GM18519 (cell line): ENCODE data around the gene NPC1.
"Not testable (repeated sequence)": the region's sequence is repeated elsewhere in the genome, so short reads cannot be mapped to it uniquely, and the experiment has no call there.

Source experiments
- ATAC-seq: cut with Tn5 transposase; IDR thresholded peaks from one replicate; pipeline ENCODE4 v1.9.1; 2021; ENCODE audit warnings: mild to moderate bottlenecking, moderate library complexity; ENCODE audit not compliant: unreplicated experiment, low FRiP score

NPC1 gene

GRCh38 chr18:23578067-23578701 is 8.1 kb downstream of the NPC1 start:
- no peak for ATAC-seq

- ATAC-seq: not testable (repeated sequence)
Observed at GRCh38 chr18:23577521-23577920, 8.8 kb downstream of the NPC1 start.

GRCh38 chr18:23575309-23575651 is 11.0 kb downstream of the NPC1 start:
- no peak for ATAC-seq

- no peak for ATAC-seq
Observed at GRCh38 chr18:23574611-23575308, 11.5 kb downstream of the NPC1 start.

GRCh38 chr18:23573626-23574431 is 12.5 kb downstream of the NPC1 start:
- ATAC-seq: no peak

- no peak for ATAC-seq
Observed at GRCh38 chr18:23573020-23573419, 13.3 kb downstream of the NPC1 start.

- ATAC-seq: no peak
Observed at GRCh38 chr18:23572570-23572969, 13.7 kb downstream of the NPC1 start.

DNA sequence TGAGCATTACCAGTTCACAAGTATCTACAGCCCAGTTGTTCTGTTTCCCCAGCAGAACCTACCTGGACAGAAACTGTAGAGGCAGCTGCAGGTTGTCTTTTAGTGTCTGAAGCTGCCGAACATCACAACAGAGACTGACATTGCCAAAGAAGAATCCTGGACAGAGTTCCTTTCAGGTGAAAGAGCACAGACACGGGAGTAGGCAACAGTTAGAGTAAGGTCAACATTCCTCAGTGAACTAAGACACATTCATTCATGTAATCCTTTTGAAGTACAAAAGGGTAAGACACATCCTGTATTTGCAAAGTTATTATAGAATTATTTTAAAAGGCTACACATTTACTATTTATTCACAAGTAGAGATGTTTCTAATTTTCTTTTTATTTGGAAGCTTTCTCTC is 14.3 kb downstream of the NPC1 start:
- ATAC-seq: no peak

- no peak for ATAC-seq
Observed at GRCh38 chr18:23570912-23571504, 15.3 kb downstream of the NPC1 start.

DNA sequence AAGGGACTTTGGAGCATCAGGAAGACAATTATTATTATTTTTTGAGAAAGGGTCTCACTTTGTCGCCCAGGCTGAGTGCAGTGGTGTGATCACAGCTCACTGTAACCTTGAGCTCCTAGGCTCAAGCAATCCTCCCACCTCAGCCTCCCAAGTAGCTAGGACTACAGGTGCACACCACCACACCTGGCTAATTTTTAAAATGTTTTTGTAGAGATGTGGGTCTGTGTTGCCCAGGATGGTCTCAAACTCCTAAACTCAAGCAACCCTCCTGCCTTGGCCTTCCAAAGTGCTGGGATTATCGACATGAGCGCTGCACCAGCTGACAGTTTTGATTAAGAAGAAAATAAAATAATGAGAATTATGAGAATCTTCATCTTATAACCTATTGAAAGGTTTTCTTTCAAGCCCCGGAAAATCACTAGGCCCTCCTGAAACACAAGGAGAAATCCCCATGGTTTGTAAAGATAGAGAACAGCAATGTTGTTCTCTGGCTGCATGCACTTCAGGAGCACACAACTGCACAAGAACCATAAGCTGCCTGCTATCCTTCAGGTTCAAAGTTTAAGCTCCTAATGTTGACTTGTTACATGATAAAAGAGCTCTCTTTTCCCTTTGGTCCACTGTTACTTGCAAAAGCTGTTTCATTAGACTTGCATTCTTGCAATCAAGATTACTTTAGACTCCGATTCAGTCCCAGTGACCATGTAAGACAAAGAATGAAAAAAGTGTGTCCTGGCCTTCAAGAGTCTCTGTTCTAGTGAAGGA is 16.8 kb downstream of the NPC1 start:
- no peak for ATAC-seq

DNA sequence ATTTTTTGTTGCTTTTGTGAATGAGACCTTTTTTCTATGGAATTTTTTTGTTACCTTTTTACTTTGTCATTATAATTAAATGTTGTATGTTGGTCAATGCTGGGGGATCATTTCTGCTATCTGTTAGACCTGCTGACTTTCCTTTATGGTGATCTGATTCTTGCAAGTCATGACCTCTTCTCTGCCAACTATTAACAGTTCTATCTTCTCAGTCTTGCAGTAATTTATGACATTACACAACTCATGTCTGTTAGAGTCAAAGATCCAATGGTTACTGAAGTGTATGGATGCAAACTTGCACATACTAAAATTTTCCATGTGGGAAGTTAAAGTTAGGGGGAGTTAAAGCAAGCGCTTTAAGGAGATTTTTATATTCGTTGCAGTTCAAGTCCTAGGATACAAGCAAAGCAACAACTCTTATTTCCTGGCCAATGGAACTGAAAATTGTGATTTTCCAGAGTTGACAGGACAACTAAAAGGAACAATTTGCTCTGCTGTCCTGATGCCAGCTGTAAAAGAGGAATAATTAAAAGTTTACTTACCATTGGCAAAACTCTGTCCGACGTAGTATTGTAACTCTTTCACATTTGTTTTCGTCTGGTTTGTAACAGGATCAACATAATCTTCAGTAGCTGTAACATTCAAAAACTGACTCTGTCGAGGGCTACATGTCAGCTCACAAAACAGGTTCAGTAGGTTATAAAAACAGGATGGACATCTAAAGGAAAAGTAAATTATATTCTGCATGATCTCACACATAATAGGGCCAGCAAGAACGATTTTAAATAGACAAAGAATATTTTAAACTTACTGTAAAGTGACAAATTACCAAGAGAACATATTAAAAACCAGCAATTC is 17.8 kb downstream of the NPC1 start:
- ATAC-seq: no peak

- ATAC-seq: no peak
Observed at GRCh38 chr18:23567671-23568070, 18.6 kb downstream of the NPC1 start.

DNA sequence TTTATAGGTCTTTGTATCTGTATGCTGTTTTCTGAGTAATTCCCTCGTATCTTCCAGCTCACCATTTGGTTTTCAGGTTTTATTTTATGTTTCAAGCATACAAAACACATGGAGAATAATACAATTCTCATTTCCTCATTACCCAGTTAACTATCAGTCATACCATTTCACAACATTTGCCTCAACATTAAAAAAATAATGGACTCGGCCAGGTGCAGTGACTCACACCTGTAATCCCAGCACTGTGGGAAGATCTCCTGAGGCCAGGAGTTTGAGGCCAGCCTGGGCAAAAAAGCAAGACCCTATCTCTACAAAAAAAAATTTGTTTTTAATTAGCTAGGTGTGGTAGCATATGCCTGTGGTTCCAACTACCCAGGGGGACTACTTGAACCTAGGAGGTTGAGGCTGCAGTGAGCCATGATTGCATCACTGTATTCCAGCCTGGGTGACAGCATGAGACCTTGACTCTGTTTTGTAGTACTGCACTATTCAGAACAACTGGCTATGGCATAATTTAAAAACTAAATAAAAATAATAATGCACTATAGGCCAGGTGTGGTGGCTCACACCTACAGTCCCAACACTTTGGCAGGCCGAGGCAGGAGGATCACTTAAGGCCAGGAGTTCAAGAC is 20.3 kb downstream of the NPC1 start:
- no peak for ATAC-seq

- ATAC-seq: no peak
Observed at GRCh38 chr18:23563377-23564043, 22.8 kb downstream of the NPC1 start.

GRCh38 chr18:23560186-23560585 is 26.1 kb downstream of the NPC1 start:
- ATAC-seq: no peak

DNA sequence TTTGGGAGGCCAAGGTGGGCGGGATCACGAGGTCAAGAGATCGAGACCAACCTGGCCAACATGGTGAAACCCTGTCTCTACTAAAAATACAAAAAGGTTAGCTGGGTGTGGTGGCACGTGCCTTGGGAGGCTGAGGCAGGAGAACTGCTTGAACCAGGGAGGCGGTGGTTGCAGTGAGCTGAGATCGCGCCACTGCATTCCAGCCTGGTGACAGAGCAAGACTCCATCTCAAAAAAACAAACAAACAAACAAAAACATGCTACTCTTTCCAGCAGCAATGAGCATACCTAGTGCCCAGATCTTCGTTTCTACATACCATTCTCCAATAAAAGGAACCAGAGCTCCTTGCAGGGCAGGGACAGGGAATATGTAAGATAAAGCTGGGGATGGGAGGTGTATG is 28.8 kb downstream of the NPC1 start:
- not testable (repeated sequence) for ATAC-seq

DNA sequence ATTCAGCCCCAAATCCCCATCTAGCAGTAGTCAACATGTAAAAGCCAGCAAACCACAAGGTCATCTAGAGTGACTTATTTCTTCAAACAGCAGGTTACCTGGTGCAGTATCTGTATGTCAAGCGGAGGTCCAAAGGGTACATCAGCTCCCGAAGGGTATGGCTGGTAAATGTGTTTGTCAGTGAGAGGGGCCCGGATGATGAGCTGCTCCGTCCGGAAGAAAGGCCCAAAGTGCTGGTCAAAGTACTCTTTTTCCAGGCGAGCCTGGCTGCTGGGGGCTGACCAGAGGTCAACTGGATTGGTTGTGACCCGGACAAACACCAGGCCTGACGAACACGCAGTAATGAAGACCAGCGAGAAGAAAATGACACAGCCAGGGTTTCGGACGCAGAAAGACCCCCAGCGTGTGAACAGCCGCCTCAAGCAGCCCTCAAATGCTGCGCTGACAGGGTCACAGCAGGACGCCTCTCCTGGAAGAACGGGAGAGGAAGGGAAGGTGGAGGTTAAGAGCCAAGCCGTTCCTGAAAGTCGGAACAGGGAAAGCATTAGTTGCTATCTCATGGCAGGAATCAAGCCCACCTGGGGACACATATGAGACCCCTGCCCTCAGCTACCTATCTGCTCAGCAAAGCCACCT is 30.0 kb downstream of the NPC1 start:
- no peak for ATAC-seq

DNA sequence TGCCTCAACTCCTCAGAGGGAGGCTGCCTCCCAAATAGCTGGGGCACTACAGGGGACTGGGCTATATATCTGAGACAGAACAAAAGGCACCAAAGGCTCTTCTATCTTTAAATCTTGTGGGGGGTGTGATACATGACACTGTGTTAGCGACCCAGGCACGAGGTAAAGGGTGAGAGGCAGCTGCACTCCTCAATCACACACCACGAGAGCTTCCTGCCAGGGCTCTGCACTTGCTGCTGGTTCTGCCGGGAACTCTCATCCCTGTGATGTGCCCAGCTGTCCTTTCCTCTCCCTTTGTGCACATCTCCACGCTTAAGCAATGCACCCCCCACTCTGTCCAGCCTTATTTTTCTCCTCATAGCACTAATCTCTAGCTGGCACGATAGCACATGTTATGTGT is 32.4 kb downstream of the NPC1 start:
- ATAC-seq: no peak
